Ishikawa (cell line): ENCODE results near the gene NCOA6.

ENCODE experiments used
- EP300 ChIP-seq: IDR thresholded peaks from 2 replicates; pipeline ENCODE4 v1.6.1; 2012; ENCODE audit warnings: borderline replicate concordance
- FOXM1 ChIP-seq: IDR thresholded peaks from 2 replicates; pipeline ENCODE4 v1.6.1; 2012; ENCODE audit warnings: low read depth, borderline replicate concordance
- RAD21 ChIP-seq: IDR thresholded peaks from 2 replicates; pipeline ENCODE4 v1.6.1; 2012; ENCODE audit warnings: low read depth
- TAF1 ChIP-seq: IDR thresholded peaks from 2 replicates; pipeline ENCODE4 v1.6.1; 2012; ENCODE audit warnings: low read depth, mild to moderate bottlenecking
- TEAD4 ChIP-seq: IDR thresholded peaks from 2 replicates; pipeline ENCODE4 v1.6.1; 2012

- TF ChIP-seq FOXM1 (no peak), TAF1 (no peak), TEAD4 (no peak), RAD21 (no peak), EP300 (no peak)
Measured at GRCh38 chr20:34771680-34772081, 53.8 kb downstream of the NCOA6 start.
